Measurements from ENCODE around the gene CST7. TPM values are rescaled to one million over a fixed set of nuclear protein-coding genes. Genes with fewer than 3 reads are reported as not detected.

Gene CST7
- polyA plus RNA-seq, 1 experiment = not detected

DNA sequence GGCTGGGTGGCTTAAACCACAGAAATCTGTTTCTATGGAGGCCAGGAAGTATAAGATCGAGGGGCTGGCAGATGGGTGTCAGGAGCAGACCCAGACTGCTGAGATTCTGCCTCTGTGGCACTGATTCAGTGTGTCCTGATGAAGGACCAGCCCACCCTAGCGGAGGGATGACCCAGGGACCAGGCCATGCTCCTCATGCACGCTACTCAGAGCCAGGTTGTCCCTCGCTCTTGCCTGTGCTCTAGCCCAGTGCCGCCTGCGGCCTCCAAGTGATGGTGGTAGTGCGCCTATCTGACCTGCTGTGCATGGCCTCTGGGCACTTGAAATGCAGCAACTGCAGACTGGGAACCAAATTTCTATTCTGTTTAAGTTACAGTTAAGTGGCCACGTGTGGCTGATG lies 56.6 kb downstream of the CST7 start:
- CTCF ChIA-PET = no interaction called here
- DNase-seq (ENCODE audit: low read depth, low spot score) = no peak
- Histone ChIP-seq H3K9me3 (ENCODE audit: control insufficient read depth, insufficient read depth, low read length) (no peaks in the 10 kb centered on the region), H3K27me3 (ENCODE audit: control insufficient read depth, insufficient read depth, low read length) (peaks cover 5% of the 10 kb centered on the region), H3K27ac (ENCODE audit: low read depth, low read length) (no peak overlapping the region), H3K4me3 (ENCODE audit: low read depth, low read length) (no peak overlapping the region)
- no peak for TF ChIP-seq CTCF (IDR thresholded peaks at IDR 0.05; ENCODE audit: low read depth, low read length)
- POLR2A ChIA-PET = no interaction called here

DNA sequence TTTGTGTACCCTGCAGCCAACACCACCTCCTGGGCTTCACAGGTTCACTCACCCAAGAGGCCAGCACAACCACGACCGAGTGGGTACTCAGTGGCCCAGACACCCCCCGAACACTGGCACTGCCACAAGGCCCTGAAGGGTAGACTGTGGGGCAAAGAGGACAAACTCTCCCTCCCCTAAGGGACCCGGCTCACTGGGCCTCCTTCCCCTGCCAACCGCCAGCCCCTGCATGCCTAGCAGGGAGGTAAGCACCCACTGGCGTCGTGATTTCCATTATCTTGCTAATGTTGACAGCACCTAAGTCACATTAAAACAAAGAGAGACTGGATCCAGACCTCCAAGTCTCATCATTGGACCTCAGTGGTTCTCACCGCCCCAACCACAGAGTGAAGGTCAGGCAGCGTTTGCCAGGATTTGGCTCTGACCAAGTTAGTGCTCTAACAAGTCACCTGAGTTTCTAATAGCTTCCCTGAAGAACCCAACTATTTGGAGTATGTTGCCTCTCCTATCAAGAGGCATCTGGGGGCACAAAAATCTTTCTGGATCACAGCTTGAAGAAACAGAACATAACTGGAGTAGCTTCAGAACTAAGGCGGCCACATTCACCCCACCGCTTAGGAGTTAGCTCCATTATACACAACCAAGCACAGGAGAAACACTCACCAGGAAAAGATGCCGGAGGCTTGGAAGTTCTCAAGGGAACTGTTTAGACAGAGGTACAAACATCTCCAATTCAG lies 57.5 kb downstream of the CST7 start:
- TF ChIP-seq CTCF (IDR thresholded peaks at IDR 0.05; ENCODE audit: low read depth, low read length) = no peak
- CTCF ChIA-PET = no interaction called here
- Histone ChIP-seq H3K9me3 (ENCODE audit: control insufficient read depth, insufficient read depth, low read length) (no peaks in the 10 kb centered on the region), H3K4me3 (ENCODE audit: low read depth, low read length) (no peak overlapping the region), H3K27ac (ENCODE audit: low read depth, low read length) (no peak overlapping the region), H3K27me3 (ENCODE audit: control insufficient read depth, insufficient read depth, low read length) (peaks cover 5% of the 10 kb centered on the region)
- POLR2A ChIA-PET = no interaction called here
- DNase-seq (ENCODE audit: low read depth, low spot score) = no peak

DNA sequence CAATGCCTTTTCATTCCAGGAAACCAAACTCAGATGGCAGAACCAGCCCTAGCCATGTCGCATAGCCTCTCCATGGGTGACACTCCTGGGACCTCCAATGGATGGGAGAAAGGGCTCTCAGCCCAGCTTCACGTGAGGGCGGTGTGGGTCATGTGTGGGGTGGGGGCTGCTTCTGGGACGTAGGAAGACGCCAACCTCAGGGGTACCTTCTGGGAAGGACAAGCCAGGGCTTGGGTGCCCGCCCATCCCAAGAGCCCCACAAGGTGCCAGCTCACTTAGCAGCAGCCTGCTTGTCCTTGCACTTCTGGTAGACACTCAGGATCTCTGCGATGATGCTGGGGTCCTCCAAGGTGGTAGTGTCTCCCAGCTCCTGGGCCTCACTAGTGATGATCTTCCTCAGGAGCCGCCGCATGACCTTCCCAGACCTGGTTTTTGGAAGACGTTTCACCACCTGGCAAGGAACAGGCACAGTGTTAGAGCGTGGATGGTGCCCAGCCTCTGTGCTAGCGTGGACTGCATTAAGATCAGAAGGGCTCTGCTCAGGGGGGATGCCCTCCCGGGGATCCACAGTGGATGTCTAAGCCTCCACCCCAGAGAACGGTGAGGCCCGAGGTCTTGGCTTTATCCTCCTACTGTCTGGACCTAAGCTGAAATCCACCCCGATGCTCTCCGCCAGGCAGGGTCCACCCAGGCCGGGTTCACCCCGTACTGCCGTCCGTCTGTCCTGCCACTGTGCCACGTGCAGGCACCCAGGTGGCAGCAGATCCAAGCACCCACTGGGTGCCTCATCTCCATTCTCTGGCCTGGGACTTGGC lies 58.6 kb downstream of the CST7 start:
- Histone ChIP-seq H3K27ac (ENCODE audit: low read depth, low read length) (no peak overlapping the region), H3K9me3 (ENCODE audit: control insufficient read depth, insufficient read depth, low read length) (no peaks in the 10 kb centered on the region), H3K4me3 (ENCODE audit: low read depth, low read length) (no peak overlapping the region), H3K27me3 (ENCODE audit: control insufficient read depth, insufficient read depth, low read length) (peaks cover 5% of the 10 kb centered on the region)
- ChIA-PET CTCF (no interaction called here), POLR2A (no interaction called here)
- TF ChIP-seq CTCF (IDR thresholded peaks at IDR 0.05; ENCODE audit: low read depth, low read length) = no peak
- no peak for DNase-seq (ENCODE audit: low read depth, low spot score)

- Histone ChIP-seq H3K27ac (ENCODE audit: low read depth, low read length) (no peak overlapping the region), H3K27me3 (ENCODE audit: control insufficient read depth, insufficient read depth, low read length) (peaks cover 5% of the 10 kb centered on the region), H3K9me3 (ENCODE audit: control insufficient read depth, insufficient read depth, low read length) (no peaks in the 10 kb centered on the region), H3K4me3 (ENCODE audit: low read depth, low read length) (no peak overlapping the region)
- ChIA-PET POLR2A (no interaction called here), CTCF (interaction anchor here (0.9 to 1.2 kb wide), 2 partner anchors 13 to 55 kb away, joined by 3 read pairs; no protein-coding TSS in a partner anchor)
- DNase-seq (ENCODE audit: low read depth, low spot score) = no peak
- TF ChIP-seq CTCF (IDR thresholded peaks at IDR 0.05; ENCODE audit: low read depth, low read length) = no peak
These were observed 59.5 kb downstream of the CST7 start for GRCh38 chr20:25008388-25009217.

Small RNA genes lying within 50 kb of the gene (small RNA-seq; reads per million reads assigned to genes)
- gene RNU6-1257P (ENCODE audit: insufficient read length, low read depth) = not detected

Other genes with a start within 250 kb of the CST7 start
- gene APMAP, start 43.5 kb downstream of the CST7 start, polyA plus RNA-seq (2011; rRNA removed) = 94.5 and 97.4 TPM in 2 replicates
- gene ACSS1, start 108.9 kb downstream of the CST7 start, polyA plus RNA-seq (2011; rRNA removed) = 1.1 and 1.2 TPM in 2 replicates
- 0.06 TPM in 1 of 2 replicates, not detected in the other for gene VSX1, start 132.9 kb downstream of the CST7 start, polyA plus RNA-seq (2011; rRNA removed)
- gene ENTPD6, start 246.4 kb downstream of the CST7 start, polyA plus RNA-seq (2011; rRNA removed) = 39.9 and 51.4 TPM in 2 replicates

Measured in AG04450 (cell line).